A549 treated with Mapracorat at 1 μM for 4 hours (cell line): ENCODE results near the gene POU5F1. TPM values are rescaled to one million over a fixed set of nuclear protein-coding genes. Genes with fewer than 3 reads are reported as not detected.

Source experiments
- total RNA-seq: library from RNA; stranded (reverse); fragments of 200-300 nt; extraction: Qiagen RNA extraction; gene quantifications from 5 replicates; pipeline ENCODE4 v1.2.3, GENCODE V29; 2022

Gene POU5F1
- total RNA-seq, result 7.2 to 14.5 TPM (median 10.3 TPM) in 5 replicates

DNA sequence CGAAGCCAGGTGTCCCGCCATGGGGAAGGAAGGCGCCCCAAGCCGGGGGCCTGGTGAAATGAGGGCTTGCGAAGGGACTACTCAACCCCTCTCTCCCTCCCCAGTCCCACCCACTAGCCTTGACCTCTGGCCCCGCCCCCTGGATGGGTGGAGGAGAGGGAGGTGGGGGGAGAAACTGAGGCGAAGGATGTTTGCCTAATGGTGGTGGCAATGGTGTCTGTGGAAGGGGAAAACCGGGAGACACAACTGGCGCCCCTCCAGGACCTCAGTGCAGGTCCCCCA, at the start of gene POU5F1:
Gene POU5F1 (minus strand): TSS at position 83 of the 282 bp plus-strand sequence. CDS start 62 bp downstream, at position 21.

DNA sequence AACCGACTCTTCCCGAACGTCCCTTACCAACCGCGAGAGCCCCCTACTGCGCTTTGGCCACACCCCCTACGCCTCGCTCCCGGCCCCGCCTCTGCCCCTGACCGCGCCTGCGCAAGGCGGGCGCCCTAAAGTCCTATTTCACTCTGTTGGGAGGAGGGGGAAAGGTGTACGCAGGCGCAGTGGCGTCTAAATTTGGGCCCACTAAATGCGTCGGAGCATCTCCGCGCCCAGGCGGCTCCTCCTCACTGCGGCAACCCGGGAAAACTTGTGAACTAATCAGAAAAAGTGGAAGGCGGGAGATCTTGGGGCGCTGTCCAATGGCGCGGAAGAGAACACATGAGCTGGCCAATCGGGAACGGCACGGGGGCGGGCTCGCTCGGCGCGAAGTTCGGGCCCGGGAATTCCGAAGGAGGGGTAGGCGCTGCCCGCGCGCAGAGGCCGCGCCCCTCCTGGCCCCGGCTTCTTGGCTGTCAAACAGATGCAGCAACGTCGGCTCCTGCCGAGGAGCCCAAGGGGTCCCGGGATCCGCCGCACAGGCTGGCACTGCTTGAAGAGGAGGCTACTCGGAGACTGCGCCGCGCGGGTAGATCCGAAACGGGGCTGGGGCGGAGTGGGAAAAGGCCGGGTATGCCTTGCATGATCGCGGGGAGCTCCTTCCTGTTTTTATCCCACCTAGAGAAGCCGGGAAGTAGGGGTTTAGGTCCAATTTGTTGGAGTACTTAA, 12.2 kb downstream of the POU5F1 start, which contains the start of gene TCF19:
Gene TCF19 (plus strand): TSS at position 450 of the 723 bp plus-strand sequence. CDS start 881 bp downstream, outside the sequence.

DNA sequence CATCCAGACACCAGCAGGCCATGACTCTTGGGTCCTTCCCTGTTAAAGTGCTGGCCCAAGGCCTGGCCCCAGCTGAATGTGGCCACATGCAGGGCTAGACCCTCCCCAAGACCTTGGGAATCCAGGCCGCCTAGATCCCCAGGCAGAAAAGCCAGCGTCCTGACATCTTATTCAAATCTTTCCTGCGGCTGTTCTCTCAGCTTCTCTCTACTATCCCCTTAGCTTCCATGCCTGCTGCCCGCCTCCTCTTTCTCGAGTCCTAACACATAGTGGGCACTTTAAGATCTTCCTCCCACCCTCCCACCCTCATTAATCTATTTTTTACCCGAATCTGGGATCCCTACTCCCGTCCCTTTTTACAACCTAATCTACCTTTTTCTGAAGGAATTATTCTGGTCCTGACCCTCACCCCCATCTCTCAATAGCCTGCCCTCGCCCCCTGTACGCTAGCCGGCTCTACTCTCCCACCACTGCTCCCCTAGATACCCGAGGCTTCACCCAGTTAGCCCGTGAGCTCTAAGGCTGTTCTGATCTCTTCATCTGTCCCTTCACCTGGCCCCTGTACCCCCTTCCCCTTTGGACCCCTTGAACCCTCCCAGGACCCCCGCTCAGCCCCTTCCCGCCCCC, 12.9 kb downstream of the POU5F1 start, which contains the start of gene CCHCR1:
Gene CCHCR1 (minus strand): TSS at position 290 of the 627 bp plus-strand sequence. CDS start 202 bp downstream, at position 88.

DNA sequence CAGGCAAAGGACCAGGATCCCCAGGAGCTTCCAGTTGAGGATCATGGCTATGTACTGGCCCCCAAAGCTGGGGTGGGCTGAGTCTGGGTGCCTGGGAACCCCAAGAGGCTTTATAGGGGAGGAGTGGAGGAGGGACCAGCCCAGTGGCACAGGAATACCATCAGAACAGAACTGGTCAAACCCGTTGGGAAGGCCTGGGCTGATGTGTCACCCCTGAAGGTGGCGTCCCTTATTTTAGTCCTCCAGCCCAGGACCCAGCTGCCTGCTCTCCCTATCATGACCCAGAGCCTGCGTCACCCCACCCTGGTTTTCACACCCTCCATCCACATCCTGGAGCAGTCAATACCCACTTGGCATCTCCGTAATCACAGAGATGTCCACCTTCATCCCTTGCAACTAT, 31.5 kb downstream of the POU5F1 start, which contains the start of gene PSORS1C2:
Gene PSORS1C2 (minus strand): TSS at position 85 of the 400 bp plus-strand sequence. CDS start 40 bp downstream, at position 45.

DNA sequence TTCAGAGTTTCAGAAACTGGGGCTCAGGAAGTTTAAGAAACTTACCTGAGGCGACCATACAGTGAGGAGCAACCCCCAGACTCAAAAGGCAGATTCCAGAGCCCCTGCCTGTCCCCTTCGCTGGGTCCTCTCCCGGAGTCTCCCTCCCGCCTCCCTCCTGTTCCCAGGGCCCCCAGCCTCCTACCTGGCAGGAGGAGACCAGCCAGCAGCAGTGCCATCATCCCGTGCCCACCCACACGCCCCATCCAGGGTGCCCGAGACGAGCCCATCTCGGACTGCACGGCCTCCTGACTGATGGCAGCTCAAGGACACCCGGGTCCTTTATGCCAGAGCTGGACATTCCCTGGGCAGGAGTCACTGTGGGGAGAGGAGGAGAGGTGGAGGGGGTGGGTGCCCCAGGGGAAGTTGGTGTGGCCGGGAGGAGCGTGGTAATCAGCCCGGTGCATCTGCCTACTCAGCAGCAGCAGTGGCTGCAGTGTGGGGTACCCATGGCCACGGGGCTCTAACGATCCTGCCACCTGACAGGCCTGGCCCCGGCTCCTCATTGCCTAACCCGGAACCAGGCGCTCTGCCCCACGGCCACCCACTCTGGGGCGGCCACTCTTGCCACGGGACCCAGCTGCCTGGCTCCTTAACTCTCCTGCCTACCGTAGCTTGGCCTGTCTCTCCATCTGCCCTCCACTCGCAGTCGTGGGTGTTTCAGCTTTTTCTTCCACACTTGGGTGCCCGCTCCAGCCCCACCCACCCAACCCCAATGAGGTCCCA, 50.1 kb downstream of the POU5F1 start, which contains the start of gene CDSN:
Gene CDSN (minus strand): TSS at position 296 of the 765 bp plus-strand sequence. CDS start 27 bp downstream, at position 269.

DNA sequence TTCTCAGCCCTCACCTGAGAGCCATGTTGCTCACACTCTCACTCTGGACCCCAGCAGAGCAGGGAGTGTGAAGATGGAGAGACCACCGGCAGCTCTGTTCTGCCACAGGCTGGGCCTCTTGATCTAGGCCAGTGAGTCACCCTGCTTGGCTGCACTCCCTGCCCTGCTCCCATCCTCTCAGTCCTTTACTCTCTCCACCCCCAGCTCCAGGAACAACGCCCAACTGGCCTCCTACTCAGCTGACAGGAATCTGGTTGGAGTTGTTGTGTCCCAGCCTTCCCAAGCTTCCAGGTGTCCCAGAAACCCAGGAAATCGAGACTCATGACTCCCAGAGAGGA, 56.0 kb downstream of the POU5F1 start, which contains the start of gene PSORS1C1:
Gene PSORS1C1 (plus strand): TSS at position 260 of the 338 bp plus-strand sequence. CDS start 14,833 bp downstream, outside the sequence.

Other genes starting within 250 kb of the POU5F1 start
- 0.27 TPM in 1 of 5 replicates, not detected in the others for gene SFTA2, start 238.5 kb downstream of the POU5F1 start, total RNA-seq
- 0.08 to 0.20 TPM (median 0.12 TPM) in 5 replicates for gene MUCL3, start 229.7 kb downstream of the POU5F1 start, total RNA-seq
- gene MUC21, start 187.0 kb downstream of the POU5F1 start, total RNA-seq, result not detected in 5 replicates
- 0.03 TPM in 1 of 5 replicates, not detected in the others for gene MUC22, start 160.2 kb downstream of the POU5F1 start, total RNA-seq
- gene C6orf15, start 58.1 kb downstream of the POU5F1 start, total RNA-seq, result not detected in 5 replicates
- 4.2 to 5.7 TPM (median 4.4 TPM) in 5 replicates for gene PSORS1C1, start 55.9 kb downstream of the POU5F1 start, total RNA-seq
- 0.05 TPM in 1 of 5 replicates, not detected in the others for gene CDSN, start 50.2 kb downstream of the POU5F1 start, total RNA-seq
- not detected in 5 replicates for gene PSORS1C2, start 31.6 kb downstream of the POU5F1 start, total RNA-seq
- gene CCHCR1, start 12.9 kb downstream of the POU5F1 start, total RNA-seq, result 6.2 to 7.8 TPM (median 7.3 TPM) in 5 replicates
- 13.4 to 15.6 TPM (median 14.8 TPM) in 5 replicates for gene TCF19, start 12.1 kb downstream of the POU5F1 start, total RNA-seq
- 40.6 to 57.1 TPM (median 52.8 TPM) in 5 replicates for gene HLA-C, start 101.4 kb upstream of the POU5F1 start, total RNA-seq
- 22.1 to 33.1 TPM (median 23.8 TPM) in 5 replicates for gene HLA-B, start 186.5 kb upstream of the POU5F1 start, total RNA-seq
- 26.9 to 30.3 TPM (median 28.5 TPM) in 5 replicates for gene MICA, start 232.9 kb upstream of the POU5F1 start, total RNA-seq